ENCODE results near the gene CDCA5. TPM values are rescaled to one million over a fixed set of nuclear protein-coding genes. Genes with fewer than 3 reads are reported as not detected.

The CDCA5 gene
- total RNA-seq, 3 donors from 2014 or later (not counting 1 experiment from before 2014, with no cell fraction given): 3.3 to 6.8 (median 3.8) TPM

GRCh38 chr11:65126624-65127274, 42.9 kb upstream of the CDCA5 start:
- Mint-ChIP-seq H3K36me3 (no peaks in the 10 kb centered on the region), H3K9me3 (no peaks in the 10 kb centered on the region), H3K4me3 (no peak overlapping the region), H3K27ac (no peak overlapping the region), H3K27me3 (ENCODE audit: low read depth in 2 of 2) (no peaks in the 10 kb centered on the region), H3K4me1 (peaks cover 7 to 21% of the 10 kb centered on the region in 2 donors)
- intact Hi-C loops (cut with micrococcal nuclease): no loop called here
- Histone ChIP-seq H3K27me3 (ENCODE audit: control insufficient read depth, insufficient read depth, low read length) (no peaks in the 10 kb centered on the region), H3K36me3 (ENCODE audit: control insufficient read depth, insufficient read depth, low read length) (peaks cover 70% of the 10 kb centered on the region), H3K4me1 (ENCODE audit: control insufficient read depth, insufficient read depth, low read length) (peaks cover 27% of the 10 kb centered on the region), H3K4me3 (ENCODE audit: low read length) (no peak overlapping the region), H3K9me3 (ENCODE audit: control insufficient read depth, insufficient read depth, low read length) (no peaks in the 10 kb centered on the region), H3K27ac (ENCODE audit: low read length) (no peak overlapping the region)
- DNase-seq (no peak), ATAC-seq (no peak)
- 87% methylated on average over 5 of the region's 6 CpGs for WGBS (ENCODE audit: insufficient coverage)
- no peak for TF ChIP-seq CTCF (IDR thresholded peaks at IDR 0.05)

- Histone ChIP-seq H3K27ac (ENCODE audit: low read length) (no peak overlapping the region), H3K36me3 (ENCODE audit: control insufficient read depth, insufficient read depth, low read length) (peaks cover 66% of the 10 kb centered on the region), H3K4me1 (ENCODE audit: control insufficient read depth, insufficient read depth, low read length) (peaks cover 28% of the 10 kb centered on the region), H3K9me3 (ENCODE audit: control insufficient read depth, insufficient read depth, low read length) (no peaks in the 10 kb centered on the region), H3K4me3 (ENCODE audit: low read length) (no peak overlapping the region), H3K27me3 (ENCODE audit: control insufficient read depth, insufficient read depth, low read length) (no peaks in the 10 kb centered on the region)
- no peak for TF ChIP-seq CTCF (IDR thresholded peaks at IDR 0.05)
- WGBS (ENCODE audit: insufficient coverage): 91% methylated on average over 12 of the region's 12 CpGs
- ATAC-seq: no peak
- H3K27ac Mint-ChIP-seq: no peak overlapping the region
- H3K4me3 Mint-ChIP-seq: no peak overlapping the region
- no peak for DNase-seq
- intact Hi-C loops (cut with micrococcal nuclease): no loop called here
- H3K9me3 Mint-ChIP-seq: no peaks in the 10 kb centered on the region
- no peaks in the 10 kb centered on the region for H3K36me3 Mint-ChIP-seq
- peaks cover 17 to 25% of the 10 kb centered on the region in 2 donors for H3K4me1 Mint-ChIP-seq
- H3K27me3 Mint-ChIP-seq (ENCODE audit: low read depth in 2 of 2): no peaks in the 10 kb centered on the region
Observed at GRCh38 chr11:65125197-65126056, 41.6 kb upstream of the CDCA5 start.

GRCh38 chr11:65124480-65125196, 40.8 kb upstream of the CDCA5 start:
- no peak for TF ChIP-seq CTCF (IDR thresholded peaks at IDR 0.05)
- H3K27ac ChIP-seq (ENCODE audit: low read length): no peak overlapping the region
- H3K4me3 Mint-ChIP-seq: peak overlapping the region; percentile 73
- peaks cover 17 to 30% of the 10 kb centered on the region in 2 donors for H3K4me1 Mint-ChIP-seq
- H3K4me3 ChIP-seq (ENCODE audit: low read length): no peak overlapping the region
- H3K27ac Mint-ChIP-seq: peak overlapping the region; percentile 19 to 45
- H3K27me3 Mint-ChIP-seq (ENCODE audit: low read depth in 2 of 2): no peaks in the 10 kb centered on the region
- H3K36me3 Mint-ChIP-seq: no peaks in the 10 kb centered on the region
- intact Hi-C loops (cut with micrococcal nuclease): loop anchor here (5.0 kb wide), 1 partner anchor 207 kb away; the partner anchor contains the start of gene ATG2A
- peaks cover 21% of the 10 kb centered on the region for H3K4me1 ChIP-seq (ENCODE audit: control insufficient read depth, insufficient read depth, low read length)
- H3K36me3 ChIP-seq (ENCODE audit: control insufficient read depth, insufficient read depth, low read length): peaks cover 66% of the 10 kb centered on the region
- no peaks in the 10 kb centered on the region for H3K9me3 Mint-ChIP-seq
- WGBS (ENCODE audit: insufficient coverage): 82% methylated on average over 3 of the region's 5 CpGs
- no peaks in the 10 kb centered on the region for H3K9me3 ChIP-seq (ENCODE audit: control insufficient read depth, insufficient read depth, low read length)
- DNase-seq (no peak), ATAC-seq (no peak)
- H3K27me3 ChIP-seq (ENCODE audit: control insufficient read depth, insufficient read depth, low read length): no peaks in the 10 kb centered on the region
